CD1c-positive myeloid dendritic cell (primary cell): Measurements from ENCODE around the gene TYW5.
A peak's percentile ranks its signal among the peaks of the same experiment; 100 is the strongest.

Source experiments
- DNase-seq: peaks from one replicate; pipeline ENCODE4 v3.0.0-alpha.2; 2016; ENCODE audit errors: extremely low spot score

Gene TYW5, protein sequence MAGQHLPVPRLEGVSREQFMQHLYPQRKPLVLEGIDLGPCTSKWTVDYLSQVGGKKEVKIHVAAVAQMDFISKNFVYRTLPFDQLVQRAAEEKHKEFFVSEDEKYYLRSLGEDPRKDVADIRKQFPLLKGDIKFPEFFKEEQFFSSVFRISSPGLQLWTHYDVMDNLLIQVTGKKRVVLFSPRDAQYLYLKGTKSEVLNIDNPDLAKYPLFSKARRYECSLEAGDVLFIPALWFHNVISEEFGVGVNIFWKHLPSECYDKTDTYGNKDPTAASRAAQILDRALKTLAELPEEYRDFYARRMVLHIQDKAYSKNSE

DNA sequence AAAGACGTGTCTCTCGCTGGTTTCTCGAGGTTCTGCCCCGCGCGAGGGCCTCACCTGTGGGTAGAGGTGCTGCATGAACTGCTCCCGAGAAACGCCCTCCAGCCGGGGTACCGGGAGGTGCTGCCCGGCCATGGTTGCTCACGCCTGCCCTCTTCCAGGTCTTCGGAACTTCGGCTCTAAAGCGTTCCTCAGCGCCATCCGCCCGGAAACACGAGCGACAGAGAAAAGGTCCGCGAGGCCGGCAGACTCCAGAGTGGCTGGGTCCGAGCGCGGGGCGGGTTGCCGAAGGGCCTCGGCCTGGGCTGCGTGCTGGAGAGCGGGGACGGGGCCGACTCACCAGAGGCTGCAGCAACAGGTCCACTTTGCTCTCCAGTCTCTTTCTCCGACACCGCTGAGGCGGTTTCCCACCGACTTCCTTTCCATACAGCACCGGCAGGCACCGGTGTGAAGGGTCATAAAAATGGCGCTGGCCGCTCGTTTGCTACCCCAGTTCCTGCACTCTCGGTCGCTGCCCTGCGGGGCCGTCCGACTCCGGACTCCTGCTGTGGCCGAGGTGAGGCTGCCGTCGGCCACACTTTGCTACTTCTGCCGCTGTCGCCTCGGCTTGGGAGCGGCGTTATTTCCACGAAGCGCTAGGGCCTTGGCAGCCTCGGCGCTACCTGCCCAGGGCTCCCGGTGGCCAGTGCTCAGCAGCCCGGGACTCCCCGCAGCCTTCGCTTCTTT, at the start of gene TYW5, which contains the start of gene MAIP1:
Gene TYW5, minus strand, starts transcription at position 153 of the 723 bp plus-strand sequence. Its CDS starts 21 bp downstream, at position 132.
Gene MAIP1, plus strand, starts transcription at position 244 of the 723 bp plus-strand sequence. Its CDS starts 217 bp downstream, at position 461.
- DNase-seq = peak; percentile 85

DNA sequence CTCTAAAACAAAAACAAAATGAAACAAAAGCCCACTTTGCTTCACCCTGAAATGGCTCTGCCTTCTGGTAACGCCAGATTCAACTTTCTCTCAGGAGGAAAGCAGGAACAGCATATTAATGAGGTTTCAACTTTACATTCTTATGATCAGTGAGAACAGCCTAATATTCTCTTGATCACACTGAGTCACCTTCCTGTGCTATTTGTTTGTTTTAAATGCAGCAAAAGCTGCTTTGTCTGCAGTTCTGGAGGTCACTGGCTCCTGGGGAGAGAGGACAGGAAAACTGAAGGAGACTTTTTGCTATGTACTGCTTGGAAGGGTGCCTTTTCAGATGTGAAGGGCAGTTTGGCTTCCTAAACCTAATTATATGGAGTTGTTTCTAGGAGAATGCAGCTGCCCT, 48.2 kb upstream of the TYW5 start:
- no peak for DNase-seq

DNA sequence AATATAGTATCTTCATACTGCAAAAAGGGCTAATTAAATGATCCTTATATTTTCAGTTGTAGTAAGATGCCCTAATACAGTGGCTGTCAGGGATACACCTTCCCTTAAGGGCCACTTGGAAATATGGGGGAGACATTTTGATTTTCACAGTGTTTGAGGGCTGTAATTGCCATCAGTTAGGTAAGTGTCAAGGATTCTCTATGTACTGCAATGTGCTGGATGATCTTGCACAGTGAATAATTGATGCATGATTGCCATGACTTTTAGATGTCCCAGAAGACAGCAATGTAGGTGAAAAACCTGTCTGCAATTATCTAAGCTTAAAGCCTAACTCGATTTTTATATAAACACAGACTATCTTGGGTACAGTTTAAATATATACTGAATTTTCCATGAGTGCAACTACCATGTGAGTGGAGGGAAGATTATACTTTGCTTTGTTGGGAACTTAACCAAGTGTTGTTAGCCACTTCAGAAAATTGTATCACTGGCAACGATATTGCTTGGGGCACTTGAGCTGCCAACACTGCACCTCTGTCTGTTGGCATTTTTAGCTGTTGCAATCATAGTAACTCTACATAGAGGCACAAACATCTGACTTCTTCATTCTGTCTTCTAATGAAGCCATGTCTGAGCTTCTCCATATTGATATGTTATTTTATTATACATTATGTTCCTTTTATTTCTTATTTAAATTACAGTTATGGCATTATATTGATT, 45.3 kb upstream of the TYW5 start:
- DNase-seq = no peak

DNA sequence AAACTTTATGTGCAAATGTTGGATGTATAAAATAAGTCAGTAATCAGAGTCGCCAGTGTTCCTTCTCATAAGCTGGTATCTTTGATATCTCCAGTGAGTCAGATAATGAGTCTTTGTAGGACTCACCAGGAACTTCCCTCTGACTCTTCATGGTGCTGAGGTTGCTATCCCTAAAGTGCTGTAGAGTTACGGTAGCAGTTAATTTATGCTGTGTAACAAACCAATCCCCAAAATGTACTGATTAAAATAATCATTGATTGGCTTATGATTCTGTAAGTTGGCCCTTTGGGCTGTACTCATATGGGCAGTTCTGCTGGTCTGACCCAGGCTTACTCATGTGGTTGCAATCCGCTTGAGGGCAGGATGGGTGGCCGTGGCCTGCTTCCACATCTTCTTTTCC, 43.9 kb upstream of the TYW5 start:
- no peak for DNase-seq

DNA sequence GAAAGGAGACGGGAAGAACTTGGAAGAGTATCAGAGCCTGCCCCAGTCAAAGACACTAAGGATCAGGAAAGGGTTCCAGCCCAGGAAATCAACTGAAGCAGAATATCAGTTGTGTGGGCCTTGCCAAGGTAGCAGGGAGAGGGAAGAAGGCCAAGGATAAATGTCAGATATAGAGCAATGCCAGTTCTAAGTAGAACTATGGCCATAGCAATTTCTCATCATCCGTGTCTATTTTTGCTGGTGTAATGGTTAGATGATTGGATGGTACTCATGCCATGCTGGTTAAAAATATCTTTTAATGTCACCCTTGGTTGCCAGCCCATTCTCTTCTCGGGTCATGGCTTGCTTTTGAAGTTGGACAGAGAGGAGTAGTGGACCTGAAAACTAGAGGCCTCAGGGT, 42.0 kb upstream of the TYW5 start:
- no peak for DNase-seq

DNA sequence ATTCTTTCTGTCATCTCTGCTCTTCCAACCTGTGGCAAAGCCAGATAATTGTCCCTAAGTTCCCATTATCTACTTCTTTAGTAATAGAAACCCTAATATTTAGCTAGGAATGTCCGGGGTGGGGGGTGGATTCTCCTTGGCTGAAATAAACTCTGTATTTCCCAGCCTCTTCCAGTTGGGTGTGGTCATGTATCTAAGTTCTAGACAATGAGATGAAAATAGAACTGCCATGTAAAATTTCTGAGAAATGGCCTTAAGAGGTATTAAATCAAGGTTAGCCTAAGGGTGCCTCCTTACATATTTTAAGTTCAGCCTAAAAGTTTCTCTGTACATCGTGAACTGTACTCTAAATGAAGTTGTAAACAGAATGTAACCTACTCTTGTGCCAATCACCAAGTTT, 39.6 kb upstream of the TYW5 start:
- no peak for DNase-seq

DNA sequence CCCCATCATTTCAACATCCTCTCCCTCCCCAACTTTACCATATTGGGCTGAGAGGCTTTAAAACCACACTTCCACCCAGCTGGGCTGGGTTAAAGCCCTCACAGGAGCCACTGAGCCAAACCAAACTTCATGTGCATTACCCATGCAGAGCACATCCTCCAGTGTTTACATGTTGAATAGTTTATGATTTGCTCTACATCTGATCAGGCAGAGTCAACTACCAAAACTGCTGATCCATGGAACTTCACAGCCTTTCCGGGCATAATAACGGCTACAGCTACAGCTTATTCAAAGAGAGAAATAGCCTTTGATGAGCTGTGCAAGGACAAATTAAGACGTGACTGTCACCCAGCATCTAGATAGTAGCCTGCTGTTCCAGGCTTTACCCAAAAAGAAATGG, 39.1 kb upstream of the TYW5 start:
- DNase-seq = no peak

DNA sequence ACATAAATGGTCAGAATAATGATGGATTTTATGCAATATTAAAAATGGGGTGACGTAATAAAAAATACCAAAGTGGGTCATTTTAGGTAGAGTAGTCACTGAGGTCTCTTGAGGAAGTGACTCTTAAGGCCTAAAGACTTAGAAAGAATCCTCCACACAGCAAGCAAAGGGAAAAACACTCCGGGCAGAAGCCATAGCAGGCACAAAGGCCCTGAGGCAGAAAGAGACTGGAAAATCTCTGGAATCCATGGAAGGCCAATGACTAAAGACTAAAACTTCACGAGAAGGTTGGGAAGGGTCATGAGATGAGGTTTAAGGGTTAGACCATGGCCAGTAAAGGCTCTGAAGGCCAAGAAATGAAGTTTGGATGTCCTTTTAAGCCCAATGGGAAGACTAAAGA, 37.0 kb upstream of the TYW5 start:
- DNase-seq = no peak

DNA sequence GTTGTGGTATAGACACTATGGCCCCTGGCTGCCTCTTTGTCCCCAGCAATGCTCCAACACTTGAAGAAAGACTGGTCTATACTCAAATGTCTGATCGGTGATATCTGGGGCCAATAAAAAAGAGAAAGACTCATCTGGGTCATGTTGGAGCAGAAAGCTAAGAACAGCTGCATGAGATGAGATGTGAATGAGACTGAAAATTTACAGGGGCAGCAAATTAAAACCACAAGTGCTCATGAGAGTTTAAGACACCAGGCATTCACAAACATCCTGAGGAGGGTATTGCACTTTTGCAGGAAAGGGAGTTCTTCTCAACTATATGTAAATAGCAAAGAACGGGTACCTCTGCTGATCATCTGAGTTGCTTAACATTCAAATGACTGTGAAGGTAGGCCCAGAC, 36.4 kb upstream of the TYW5 start:
- DNase-seq = no peak

DNA sequence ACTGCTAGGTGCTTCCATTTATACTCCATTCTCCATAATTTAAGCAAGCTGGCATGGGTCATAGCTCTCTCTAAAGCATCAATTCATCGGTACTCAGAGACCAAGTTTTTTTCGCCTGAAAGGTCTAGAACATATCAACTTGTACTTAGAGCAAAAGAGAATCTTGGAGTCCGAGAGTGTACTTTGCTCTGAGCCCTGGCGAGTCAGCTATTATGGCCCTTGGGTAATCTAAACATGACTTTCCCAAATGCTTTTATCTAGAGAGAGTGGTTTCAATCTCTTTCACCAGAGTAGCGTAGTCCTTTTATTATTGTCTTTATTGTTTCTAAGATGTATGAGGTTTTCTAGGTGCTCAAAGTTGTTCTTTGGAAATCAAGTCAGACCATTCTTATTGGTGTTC, 34.5 kb upstream of the TYW5 start:
- no peak for DNase-seq

DNA sequence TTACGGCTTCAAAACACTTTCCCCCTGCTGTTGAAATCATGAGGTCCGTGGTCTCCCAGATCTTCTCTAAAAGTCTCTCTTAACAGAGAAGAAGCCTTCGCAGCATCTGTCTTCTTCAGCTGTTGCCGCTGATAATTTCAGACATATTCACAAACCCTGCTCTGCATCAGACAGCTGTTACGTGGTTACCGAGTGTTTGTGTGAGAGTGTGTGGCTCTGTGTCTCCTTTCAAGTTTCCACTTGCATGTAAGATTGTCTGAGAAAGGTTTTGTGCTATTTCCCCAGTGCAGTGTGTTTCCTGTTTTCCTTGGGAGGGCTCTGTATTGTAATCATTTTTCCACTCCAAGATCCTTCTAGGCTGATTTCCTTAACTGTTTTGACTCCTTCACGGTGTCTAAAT, 32.9 kb upstream of the TYW5 start:
- no peak for DNase-seq

DNA sequence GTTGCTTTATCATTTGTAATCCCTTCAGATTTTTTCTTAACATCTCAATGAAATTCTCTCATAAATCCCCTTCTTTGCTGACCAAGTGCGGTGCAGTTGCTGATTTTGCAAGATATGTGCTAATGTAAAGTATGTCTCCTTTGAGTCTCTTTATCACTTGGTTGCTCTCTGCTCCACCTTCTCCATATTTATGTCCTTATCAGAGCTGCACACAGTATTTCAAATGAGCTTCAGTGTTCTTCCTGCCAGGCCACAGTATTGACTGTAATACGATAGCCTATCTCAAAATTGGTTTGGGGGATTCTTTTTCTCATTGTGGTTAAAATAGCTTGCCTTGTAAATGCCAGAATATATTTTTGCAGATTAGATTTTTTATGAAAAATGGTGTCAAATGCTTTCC, 32.3 kb upstream of the TYW5 start:
- no peak for DNase-seq

DNA sequence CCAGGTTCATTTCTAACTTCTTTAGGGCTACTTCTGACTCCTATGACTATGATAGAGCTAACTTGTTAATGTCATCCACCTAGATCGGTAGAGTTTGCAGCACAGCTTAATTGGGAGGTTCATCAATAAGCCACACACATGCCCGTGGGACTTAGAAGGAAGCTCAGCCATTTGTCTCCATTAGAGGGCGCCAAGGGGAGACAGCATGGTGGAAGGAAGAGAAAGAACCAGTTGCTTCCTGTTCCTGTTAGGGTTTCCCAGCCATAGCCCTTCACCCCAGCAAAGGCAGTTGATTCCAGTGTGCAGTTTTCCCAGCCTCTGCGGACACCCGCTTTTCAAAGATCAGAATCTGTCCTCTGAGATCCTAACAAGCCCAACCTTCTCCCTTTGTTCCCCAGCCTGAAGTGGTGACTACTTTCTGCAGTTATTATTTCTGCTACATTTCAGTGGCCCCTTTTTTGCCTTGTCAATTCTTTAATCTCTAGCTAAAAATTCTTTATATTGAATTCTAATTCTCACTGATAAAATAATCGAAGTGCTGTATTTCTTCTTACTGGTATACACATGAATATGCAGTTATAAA, 30.4 kb upstream of the TYW5 start:
- peak; percentile 82 for DNase-seq

DNA sequence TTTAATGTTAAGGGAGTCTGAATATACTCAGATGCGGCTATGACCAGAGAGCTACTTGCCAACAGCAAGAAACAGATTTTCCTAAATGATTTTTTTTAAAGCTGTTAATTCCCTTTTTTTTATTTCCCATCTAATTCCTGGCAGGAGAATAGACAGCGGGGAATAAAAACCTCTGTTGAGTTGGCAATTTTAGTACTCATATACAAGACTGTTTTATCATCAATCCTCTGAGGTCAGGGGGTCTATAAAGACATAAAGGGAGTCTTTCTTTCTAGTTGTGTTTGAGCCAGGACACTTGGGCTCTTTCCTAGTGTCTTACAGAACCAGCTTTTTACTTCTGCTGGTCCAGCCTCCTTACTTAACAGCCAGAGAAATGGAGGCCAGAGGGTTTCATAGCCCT, 29.5 kb upstream of the TYW5 start:
- DNase-seq = no peak

DNA sequence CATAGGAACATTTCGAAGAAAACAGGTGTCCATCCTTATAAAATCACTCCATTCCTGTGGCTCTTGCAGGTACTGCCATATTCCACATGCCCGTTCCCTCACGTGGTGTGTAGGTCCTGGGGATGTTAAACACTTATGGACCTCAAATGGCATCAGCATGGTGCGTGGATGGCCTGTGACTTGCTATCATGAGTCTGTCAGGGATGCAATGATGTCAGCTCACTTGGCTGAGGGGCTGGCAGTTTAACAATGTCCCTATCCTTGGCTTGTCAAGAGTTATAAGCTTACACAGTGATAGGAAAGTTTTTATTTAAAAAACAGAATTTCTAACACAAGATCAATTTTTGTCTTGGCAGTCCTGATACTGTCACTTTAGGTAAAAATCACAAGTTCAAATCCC, 28.9 kb upstream of the TYW5 start:
- DNase-seq = no peak

DNA sequence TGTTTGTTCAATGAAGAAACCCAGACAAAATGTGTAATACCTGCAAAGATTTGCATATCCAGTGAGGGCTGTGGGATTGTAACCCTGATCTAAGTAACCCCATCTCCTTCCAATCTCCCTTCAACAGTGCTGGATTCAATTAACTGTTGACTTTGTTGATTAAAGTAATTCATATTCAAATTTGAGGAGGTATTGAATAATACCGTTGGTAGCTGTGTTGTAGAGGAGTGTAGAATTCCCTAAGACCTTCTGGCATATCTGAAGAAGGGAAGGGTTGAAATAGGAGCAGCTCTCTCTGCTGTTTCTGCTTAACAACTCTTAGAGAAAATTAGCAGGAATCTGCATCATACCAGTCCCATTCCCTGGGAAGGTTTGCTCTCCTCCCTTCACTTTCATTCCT, 28.2 kb upstream of the TYW5 start:
- DNase-seq = no peak

DNA sequence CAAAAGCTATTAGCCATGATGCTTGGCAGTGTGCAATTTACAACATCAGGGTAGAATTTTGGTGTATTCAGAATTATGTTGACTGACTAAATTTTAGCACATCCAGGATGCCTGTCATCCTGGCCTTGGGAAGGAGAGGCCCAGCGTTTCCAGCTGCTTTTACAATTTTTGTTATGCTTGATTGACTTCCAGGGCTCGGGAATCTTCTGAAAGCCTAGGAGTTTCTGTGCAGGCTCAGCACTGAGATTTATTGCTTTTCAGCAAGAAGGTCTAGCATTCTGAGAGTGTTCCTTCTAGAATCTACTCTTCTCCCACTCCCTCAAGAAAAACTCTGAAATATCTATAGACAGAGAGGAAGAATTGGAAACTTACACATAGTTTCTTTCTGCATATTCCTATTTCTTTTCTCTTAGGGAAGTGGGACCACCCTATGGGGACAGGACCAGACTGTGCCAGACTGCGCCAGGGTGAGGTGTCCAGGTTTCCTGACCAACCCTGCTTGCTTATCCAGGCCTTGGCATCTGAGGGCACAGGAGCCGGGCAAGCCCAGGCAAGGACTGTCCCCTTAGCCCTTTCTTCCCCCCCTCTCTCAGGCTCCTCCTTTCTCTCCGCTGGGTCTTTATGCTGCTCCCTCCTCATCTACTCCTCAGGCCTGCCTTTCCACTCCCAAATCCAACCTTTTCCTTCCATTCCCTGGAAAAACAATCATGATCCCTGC, 27.0 kb upstream of the TYW5 start:
- no peak for DNase-seq

DNA sequence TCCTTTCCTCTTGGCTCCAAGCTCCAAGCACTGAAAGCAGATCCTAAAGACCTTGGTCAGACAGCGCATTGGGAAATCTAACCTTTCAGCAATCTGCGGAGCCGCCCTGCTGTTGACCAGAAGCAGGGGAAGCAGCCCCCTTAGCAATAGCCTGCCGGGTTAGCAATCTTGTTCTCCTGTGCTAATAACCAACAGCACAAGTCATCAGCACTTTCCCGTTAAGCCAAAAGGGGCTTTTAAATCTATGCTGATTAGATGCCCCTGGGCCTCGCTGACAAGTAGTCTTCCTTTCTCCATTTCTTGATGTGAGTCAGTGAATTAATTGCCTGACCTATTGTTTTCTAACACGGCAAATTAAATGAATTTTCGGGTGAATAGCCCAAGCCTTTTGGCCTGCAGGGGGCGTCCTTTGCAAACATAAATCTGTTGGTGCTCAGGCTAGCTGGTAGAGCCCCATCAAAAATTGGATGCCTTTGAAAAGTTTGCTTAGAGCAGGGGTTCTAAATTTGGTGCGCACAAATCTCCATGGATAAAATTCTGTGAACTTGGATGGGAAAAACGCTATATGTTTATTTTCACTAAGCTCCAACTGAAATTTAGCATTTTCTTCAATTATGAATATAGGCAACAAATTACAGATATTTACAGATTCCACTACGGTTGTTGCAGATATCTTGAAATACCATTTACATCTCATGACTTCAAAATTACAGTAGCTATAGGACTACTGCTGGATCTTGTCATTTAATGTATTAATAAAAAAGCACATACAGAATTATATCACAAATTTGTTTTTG, 24.7 kb upstream of the TYW5 start:
- DNase-seq = peak; percentile 86

DNA sequence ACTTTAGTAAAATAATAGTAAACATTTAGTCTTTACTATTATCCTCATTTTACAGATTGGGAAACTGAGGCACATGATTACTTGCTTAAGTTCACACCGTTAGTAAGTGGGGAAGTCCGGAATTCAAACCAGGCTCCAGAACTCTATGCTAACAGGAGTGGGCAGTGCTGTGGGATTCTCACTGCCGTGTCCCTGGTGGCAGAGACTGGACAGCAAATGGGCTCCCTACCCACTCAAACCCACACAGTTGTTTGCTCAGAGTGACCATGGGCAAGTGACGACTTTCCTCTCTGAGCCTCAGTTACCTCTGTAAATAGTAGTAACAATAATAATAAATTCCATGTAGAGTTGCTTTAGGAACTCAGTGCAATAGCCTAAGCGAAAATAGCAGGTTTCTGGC, 24.1 kb upstream of the TYW5 start:
- no peak for DNase-seq

DNA sequence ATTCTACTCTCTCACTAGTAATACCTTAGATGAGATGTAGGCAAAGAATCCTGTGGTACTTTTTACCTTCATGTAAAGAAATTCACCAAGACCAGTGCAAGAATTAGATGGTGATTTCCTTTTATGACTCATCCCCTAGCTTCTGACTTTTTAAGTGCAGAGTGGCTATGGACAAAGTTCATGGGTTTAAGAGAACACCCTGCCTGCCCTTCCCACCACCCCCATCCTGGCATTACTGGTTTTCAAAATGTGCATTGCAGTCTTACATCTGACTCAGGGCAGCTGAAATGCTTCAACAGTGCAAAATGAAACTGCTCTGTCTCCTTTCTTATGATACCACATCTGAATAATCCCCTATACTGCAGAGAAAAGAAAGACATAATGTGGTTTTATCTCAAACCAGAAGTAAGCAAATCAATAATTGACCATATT, 22.7 kb upstream of the TYW5 start:
- peak; percentile 7 for DNase-seq
